Astrocyte (in vitro differentiated cells and primary cell): Measurements from ENCODE around the gene MNT. TPM values are rescaled to one million over a fixed set of nuclear protein-coding genes. Genes with fewer than 3 reads are reported as not detected.

ENCODE experiments used
- DNase-seq: peaks from one replicate; pipeline ENCODE4 v3.0.0-alpha.2; 2010; ENCODE audit warnings: low read depth
- FAIRE-seq: peaks from 2 replicates; lab custom pipeline; 2011; peaks lifted over from hg19 to GRCh38; lab: Jason Lieb, UNC
- H2AFZ ChIP-seq: 2 replicates; pipeline ENCODE4 v1.6.0; 2012; ENCODE audit warnings: low read depth, low read length, inconsistent platforms
- H3K27ac ChIP-seq: 2 replicates; pipeline ENCODE4 v1.5.1; 2011; ENCODE audit warnings: low read depth, low read length, inconsistent platforms
- H3K27me3 ChIP-seq: 2 replicates; pipeline ENCODE4 v1.6.0; 2011; ENCODE audit warnings: low read length, inconsistent platforms; ENCODE audit not compliant: insufficient read depth
- H3K36me3 ChIP-seq: 2 replicates; pipeline ENCODE4 v1.5.1; 2011; ENCODE audit warnings: low read length, inconsistent platforms; ENCODE audit not compliant: insufficient read depth
- H3K4me1 ChIP-seq: 2 replicates; pipeline ENCODE4 v1.5.1; 2011; ENCODE audit warnings: low read length, inconsistent platforms; ENCODE audit not compliant: insufficient read depth
- H3K4me2 ChIP-seq: 2 replicates; pipeline ENCODE4 v1.6.0; 2012; ENCODE audit warnings: low read length, inconsistent platforms
- H3K4me3 ChIP-seq: 2 replicates; pipeline ENCODE4 v1.5.1; 2011; ENCODE audit warnings: low read depth, mild to moderate bottlenecking, low read length, inconsistent platforms; ENCODE audit not compliant: insufficient read depth
- H3K79me2 ChIP-seq: 2 replicates; pipeline ENCODE4 v1.6.0; 2012; ENCODE audit warnings: mild to moderate bottlenecking, low read length, inconsistent platforms; ENCODE audit not compliant: insufficient read depth
- H3K9ac ChIP-seq: 2 replicates; pipeline ENCODE4 v1.6.0; 2012; ENCODE audit warnings: mild to moderate bottlenecking, low read length, inconsistent platforms
- H3K9me3 ChIP-seq: 2 replicates; pipeline ENCODE4 v1.5.1; 2012; ENCODE audit warnings: low read depth, mild to moderate bottlenecking, low read length, inconsistent platforms; ENCODE audit not compliant: insufficient read depth
- H4K20me1 ChIP-seq: 2 replicates; pipeline ENCODE4 v1.6.0; 2012; ENCODE audit warnings: low read length, inconsistent platforms; ENCODE audit not compliant: insufficient read depth
- H3K27ac Mint-ChIP-seq: one replicate; pipeline ENCODE4 v1.8.0; 2021; ENCODE audit warnings: mild to moderate bottlenecking, mixed read lengths; ENCODE audit not compliant: unreplicated experiment
- H3K27me3 Mint-ChIP-seq: one replicate; pipeline ENCODE4 v1.8.0; 2021; ENCODE audit warnings: low read depth, mixed read lengths; ENCODE audit not compliant: unreplicated experiment
- H3K36me3 Mint-ChIP-seq: one replicate; pipeline ENCODE4 v1.8.0; 2021; ENCODE audit warnings: low read depth, mixed read lengths; ENCODE audit not compliant: unreplicated experiment
- H3K4me1 Mint-ChIP-seq: one replicate; pipeline ENCODE4 v1.8.0; 2021; ENCODE audit warnings: low read depth, mixed read lengths; ENCODE audit not compliant: unreplicated experiment
- H3K4me3 Mint-ChIP-seq: one replicate; pipeline ENCODE4 v1.8.0; 2021; ENCODE audit warnings: mild to moderate bottlenecking, moderate library complexity, mixed read lengths; ENCODE audit not compliant: unreplicated experiment
- H3K9me3 Mint-ChIP-seq: one replicate; pipeline ENCODE4 v1.8.0; 2021; ENCODE audit warnings: mild to moderate bottlenecking, mixed read lengths; ENCODE audit not compliant: unreplicated experiment
- CTCF ChIP-seq: IDR thresholded peaks from 2 replicates; pipeline ENCODE4 v1.5.1; 2011; ENCODE audit warnings: low read depth, mild to moderate bottlenecking, inconsistent platforms, low read length, moderate library complexity; ENCODE audit not compliant: insufficient read depth
- EZH2 ChIP-seq: IDR thresholded peaks from 2 replicates; pipeline ENCODE4 v1.6.1; 2012; ENCODE audit warnings: mild to moderate bottlenecking, low read length, inconsistent platforms; ENCODE audit not compliant: insufficient read depth
- total RNA-seq: library from RNA; stranded (reverse); gene quantifications from 2 replicates; pipeline ENCODE4 v1.2.1, GENCODE V29; 2021

Gene MNT
- total RNA-seq, 1 donor from 2014 or later = 29.1 TPM

- FAIRE-seq (no peak), DNase-seq (peak; percentile 24)
- Mint-ChIP-seq H3K36me3 (peaks cover 6% of the 10 kb centered on the region), H3K27me3 (no peaks in the 10 kb centered on the region), H3K27ac (peak within 1 kb of the TSS; percentile 97), H3K9me3 (no peaks in the 10 kb centered on the region), H3K4me1 (peaks cover 16% of the 10 kb centered on the region), H3K4me3 (peak within 1 kb of the TSS; percentile 99)
- H3K9ac ChIP-seq = peak within 1 kb of the TSS; percentile 98
- H3K4me3 ChIP-seq = peak within 1 kb of the TSS; percentile 99
- H4K20me1 ChIP-seq = peaks cover 45% of the 10 kb centered on the region
- peak within 1 kb of the TSS; percentile 93 for H3K4me2 ChIP-seq
- H3K9me3 ChIP-seq = no peaks in the 10 kb centered on the region
- no peaks in the 10 kb centered on the region for H3K27me3 ChIP-seq
- TF ChIP-seq EZH2 = no peak
- TF ChIP-seq CTCF = no peak
- peak within 1 kb of the TSS; percentile 94 for H2AFZ ChIP-seq
- peaks cover 62% of the 10 kb centered on the region for H3K79me2 ChIP-seq
- peaks cover 34% of the 10 kb centered on the region for H3K36me3 ChIP-seq
- H3K27ac ChIP-seq = peak within 1 kb of the TSS; percentile 78
- H3K4me1 ChIP-seq = peaks cover 24% of the 10 kb centered on the region
Observed at GRCh38 chr17:2336852-2337543, 63.9 kb downstream of the MNT start, which contains the start of gene SGSM2. TSS of gene SGSM2 (plus strand) at chr17:2337501. CDS start at chr17:2337689, 188 bp downstream.

- Histone ChIP-seq H3K9ac (peak within 1 kb of the TSS; percentile 98), H2AFZ (peak within 1 kb of the TSS; percentile 78), H3K4me2 (peak within 1 kb of the TSS; percentile 93), H3K79me2 (peaks cover 64% of the 10 kb centered on the region), H4K20me1 (peaks cover 41% of the 10 kb centered on the region), H3K4me3 (peak within 1 kb of the TSS; percentile 99), H3K4me1 (peaks cover 24% of the 10 kb centered on the region), H3K9me3 (no peaks in the 10 kb centered on the region), H3K27ac (peak within 1 kb of the TSS; percentile 78), H3K36me3 (peaks cover 41% of the 10 kb centered on the region), H3K27me3 (no peaks in the 10 kb centered on the region)
- H3K4me3 Mint-ChIP-seq = peak within 1 kb of the TSS; percentile 99
- H3K36me3 Mint-ChIP-seq = peaks cover 2% of the 10 kb centered on the region
- H3K9me3 Mint-ChIP-seq = no peaks in the 10 kb centered on the region
- H3K4me1 Mint-ChIP-seq = peaks cover 16% of the 10 kb centered on the region
- H3K27me3 Mint-ChIP-seq = no peaks in the 10 kb centered on the region
- TF ChIP-seq EZH2 = no peak
- TF ChIP-seq CTCF = no peak
- peak within 1 kb of the TSS; percentile 97 for H3K27ac Mint-ChIP-seq
- FAIRE-seq = peak; percentile 9
- DNase-seq = peak; percentile 82
Observed at GRCh38 chr17:2336215-2336851, 64.5 kb downstream of the MNT start, which contains the start of gene TSR1. TSS of gene TSR1 (minus strand) at chr17:2336457. CDS start at chr17:2336427, 30 bp downstream.
